Pons (tissue), 1 donor: ENCODE measurements around the gene SCN1A.

Experiments
- DNase-seq: peaks from one replicate; pipeline ENCODE4 v3.0.0-alpha.2; 2016; ENCODE audit warnings: low spot score

SCN1A gene

DNA sequence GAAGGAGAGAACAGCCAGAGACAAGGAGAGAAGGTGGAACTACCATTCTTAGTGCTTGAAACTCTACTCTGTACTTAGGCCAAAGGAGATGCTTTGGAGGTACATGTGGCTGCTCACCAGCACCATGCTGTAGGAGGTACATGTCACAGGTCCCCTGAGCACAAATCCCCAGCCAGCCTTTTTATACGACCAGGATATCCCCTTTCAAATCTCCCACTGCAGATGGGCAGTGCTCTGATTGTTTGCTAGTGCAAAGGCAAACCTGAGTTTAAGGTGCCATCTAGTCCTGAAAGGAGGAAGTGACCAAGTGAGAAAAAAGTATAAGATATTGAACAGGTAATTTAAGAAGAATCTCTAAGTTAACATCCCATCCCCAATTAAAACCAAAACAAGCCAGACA, 157.2 kb downstream of the SCN1A start:
- DNase-seq, result no peak

- DNase-seq, result no peak
These were observed 158.6 kb downstream of the SCN1A start for GRCh38 chr2:165969227-165969626.

DNA sequence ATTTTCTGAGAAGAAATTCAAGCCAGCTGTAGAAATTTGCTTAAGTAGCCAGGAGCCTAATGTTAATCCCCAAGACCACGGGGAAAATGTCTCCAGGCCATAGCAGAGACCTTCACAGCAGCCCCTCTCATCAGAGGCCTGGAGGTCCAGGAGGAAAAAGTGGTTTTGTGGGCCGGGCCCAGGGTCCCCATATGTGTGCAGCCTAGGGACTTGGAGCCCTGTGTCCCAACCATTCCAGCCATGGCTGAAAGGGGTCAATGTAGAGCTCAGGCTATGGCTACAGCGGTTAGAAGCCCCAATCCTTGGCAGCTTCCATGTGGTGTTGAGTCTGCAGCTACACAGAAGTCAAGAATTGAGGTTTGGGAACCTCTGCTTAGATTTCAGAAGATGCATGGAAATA, 160.1 kb downstream of the SCN1A start:
- no peak for DNase-seq

GRCh38 chr2:165961818-165962217, 166.0 kb downstream of the SCN1A start:
- no peak for DNase-seq

- peak; percentile 13 for DNase-seq
These were observed 168.4 kb downstream of the SCN1A start for GRCh38 chr2:165959371-165959770.

- no peak for DNase-seq
These were observed 169.4 kb downstream of the SCN1A start for GRCh38 chr2:165958313-165958960.

- DNase-seq, result no peak
These were observed 170.7 kb downstream of the SCN1A start for GRCh38 chr2:165957030-165957675.

DNA sequence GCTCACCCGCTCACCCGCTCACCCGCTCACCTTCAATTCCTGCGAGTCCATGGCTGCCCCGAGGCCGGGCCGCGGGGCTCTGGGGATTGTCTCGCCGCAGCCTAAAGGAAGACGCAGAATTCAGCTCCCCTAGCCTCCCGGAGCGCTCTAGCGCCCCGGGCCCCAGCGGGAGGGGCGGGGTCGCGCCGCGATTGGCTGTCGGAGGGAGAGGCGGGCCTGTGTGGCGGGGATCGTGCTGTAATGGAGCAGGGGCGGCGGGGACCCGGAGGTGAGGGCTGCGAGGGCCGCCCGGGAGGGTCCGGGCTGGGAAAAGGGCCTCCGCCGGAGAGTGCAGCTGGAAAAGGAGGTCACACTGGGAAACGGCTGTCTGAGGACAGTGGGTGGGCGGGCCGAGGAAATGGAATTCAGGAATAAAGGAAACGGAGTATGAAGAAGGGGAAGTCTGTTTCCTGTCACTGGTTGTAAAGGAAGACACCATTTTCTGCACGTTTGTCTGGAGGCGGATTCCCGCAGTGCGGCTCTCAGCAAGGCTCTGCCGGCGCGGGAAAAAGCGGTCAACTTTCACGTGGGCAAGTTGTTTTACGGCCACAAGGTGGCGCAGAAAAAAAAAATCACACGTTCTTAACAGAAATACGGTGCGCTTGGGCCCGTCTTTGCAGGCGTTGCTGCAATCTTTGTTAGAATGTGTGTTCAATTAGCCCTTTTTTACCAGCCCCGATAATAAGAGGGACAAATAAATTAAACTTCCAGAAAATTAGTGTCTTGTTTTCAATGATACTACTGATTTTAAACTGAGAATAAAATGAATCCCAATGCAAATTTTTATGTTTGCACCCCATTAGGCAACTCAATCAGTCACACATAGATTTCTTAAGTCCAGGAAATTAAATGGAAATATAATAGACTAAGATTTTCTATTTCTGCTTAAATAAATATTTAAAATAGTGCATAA, 173.9 kb downstream of the SCN1A start, which contains the start of gene TTC21B:
Gene TTC21B (minus strand): TSS at position 122 of the 952 bp plus-strand sequence. CDS start 71 bp downstream, at position 51.
- DNase-seq, result peak; percentile 95

DNA sequence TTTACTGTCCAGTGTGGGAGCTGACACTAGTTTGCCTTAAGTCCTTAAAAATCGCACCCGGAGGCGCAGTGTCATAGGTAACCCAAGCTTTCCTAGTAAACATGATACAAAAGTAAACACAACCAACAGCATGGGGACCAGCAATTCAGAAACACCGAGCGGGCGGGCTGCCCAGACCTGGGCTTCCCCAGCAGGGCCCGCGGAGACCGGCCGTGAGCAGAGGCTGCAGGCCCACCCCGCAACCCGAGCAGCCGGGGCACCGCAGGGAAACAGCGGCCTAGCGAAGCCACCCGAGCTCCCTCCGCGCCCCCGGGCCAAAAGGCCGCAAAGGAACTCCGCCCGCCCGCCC, 174.5 kb downstream of the SCN1A start:
- DNase-seq, result peak; percentile 39

DNA sequence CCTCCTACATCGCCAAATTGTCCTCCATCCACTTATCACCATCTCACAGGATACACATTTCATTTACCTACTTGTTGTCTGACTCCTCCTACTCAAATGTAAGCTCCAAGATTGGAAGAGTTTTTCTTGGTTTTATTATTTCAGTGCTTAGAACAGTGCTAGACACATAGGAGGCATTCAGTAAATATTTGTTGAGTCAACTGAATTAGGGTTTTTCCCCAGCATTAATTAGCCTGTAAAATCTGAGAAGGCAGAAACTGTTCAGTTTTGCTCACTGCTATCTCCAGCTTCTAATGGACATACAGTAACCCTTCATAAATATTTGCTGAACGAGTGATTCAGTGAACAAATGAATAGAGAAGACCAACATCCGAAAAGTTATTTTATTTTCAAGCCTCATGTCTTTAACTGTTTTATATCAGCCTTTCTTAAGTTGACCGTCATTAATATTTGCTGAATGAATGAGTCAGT, 175.0 kb downstream of the SCN1A start:
- DNase-seq, result peak; percentile 37

DNA sequence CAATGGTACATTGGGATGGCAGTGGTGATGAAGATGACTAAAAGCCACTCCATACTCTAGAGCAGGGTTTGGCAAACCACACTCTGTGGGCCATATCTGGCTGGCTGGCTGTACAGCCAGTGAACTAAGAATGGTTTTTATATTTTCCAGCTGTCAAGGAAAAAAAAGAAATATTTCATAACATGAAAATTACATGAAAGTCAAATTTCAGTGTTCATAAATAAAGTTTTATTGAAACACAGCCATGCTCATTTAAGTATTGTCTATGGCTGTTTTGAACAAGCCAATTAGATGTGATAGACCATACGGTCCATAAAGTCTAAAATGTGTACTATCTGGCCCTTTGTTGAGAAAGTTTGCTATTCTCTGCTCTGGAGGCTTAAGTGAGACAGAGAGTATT, 175.7 kb downstream of the SCN1A start:
- DNase-seq, result no peak

DNA sequence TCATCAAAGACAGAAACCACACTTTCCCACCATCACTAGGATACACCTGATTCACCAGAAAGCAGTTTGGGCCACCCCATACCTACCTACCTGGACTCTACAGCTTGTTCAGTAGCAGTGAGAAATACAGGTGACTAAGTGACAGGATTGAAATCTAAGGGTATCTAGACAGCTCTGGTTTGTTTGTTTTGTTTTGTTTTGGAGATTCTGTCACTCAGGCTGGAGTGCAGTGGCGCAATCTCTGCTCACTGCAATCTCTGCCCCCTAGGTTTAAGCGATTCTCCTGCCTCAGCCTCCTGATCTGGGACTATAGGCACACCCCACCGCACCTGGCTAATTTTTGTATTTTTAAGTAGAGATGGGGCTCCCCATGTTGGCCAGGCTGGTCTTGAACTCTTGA, 177.4 kb downstream of the SCN1A start:
- no peak for DNase-seq

- DNase-seq, result no peak
These were observed 186.0 kb downstream of the SCN1A start for GRCh38 chr2:165941827-165942226.

DNA sequence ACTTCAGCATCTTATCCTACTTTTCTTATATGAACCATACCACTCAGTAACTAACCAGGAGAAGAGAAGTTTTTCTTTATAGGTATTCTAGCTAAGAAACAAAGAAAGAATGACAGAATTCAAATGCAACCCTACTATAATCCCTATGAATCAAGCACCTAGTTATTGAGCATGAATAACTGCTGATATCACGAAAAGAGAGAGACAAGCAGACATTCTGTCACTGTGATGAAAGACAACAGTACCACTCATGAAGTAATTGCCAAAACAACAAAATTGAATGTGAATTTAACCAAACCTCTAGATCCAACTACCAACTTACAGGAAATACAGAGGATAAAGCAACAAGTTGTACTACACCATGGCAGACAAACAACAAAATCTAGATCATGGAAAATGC, 189.6 kb downstream of the SCN1A start:
- DNase-seq, result no peak
